ENCODE results near the gene MRPL44.

The MRPL44 gene

GRCh38 chr2:223944166-223944702 lies 13.0 kb upstream of the MRPL44 start:
- peak overlapping the region; percentile 76 for H3K4me3 ChIP-seq (ENCODE audit: low read depth, low read length)
- no peak for TF ChIP-seq CTCF (IDR thresholded peaks at IDR 0.05; ENCODE audit: control insufficient read depth, extremely low read depth, insufficient read depth)
- DNase-seq (ENCODE audit: low read depth) = no peak

DNA sequence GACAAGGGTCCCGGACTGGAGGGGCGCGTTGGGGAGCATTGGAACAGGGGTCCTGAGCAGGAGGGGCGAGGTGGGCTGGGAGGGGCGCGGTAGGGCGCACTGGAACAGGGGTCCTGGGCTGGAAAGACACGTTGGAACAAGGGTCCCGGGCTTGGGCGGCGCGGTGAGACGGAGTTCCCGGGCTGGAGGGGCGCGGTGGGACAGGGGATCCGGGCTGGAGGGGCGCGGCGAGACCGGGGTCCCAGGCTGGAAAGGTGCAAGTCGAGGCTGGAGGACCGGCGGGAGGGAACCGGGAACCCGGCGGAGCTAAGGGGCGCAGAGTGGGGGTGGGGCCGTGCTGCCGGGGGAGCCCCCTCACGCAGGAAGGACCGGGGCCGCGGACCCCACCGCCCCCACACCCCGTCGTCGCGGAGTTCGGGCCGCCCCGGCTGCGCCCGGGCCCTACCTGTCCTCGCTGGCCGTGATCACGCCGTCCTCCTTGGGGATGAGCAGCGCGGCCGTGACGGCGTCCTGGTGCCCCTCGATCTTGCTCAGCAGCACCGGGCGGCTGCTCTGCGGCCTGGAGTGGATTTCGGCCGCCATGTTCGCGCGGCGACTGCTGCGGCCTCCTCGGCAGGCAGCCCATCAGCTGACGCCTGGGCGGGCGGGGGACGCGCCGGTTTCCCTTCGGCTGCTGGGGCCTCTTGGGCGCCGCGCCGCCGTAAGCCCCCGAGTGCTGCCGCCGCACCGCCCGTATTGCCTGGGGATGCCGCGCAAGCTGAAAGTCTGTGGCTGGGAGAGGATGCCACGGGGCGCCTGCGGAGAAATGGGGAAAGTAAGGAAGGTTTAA lies 12.3 kb upstream of the MRPL44 start, which contains the start of gene WDFY1:
Gene WDFY1, minus strand, starts transcription at position 633 of the 829 bp plus-strand sequence. Its CDS starts 51 bp downstream, at position 582.
- no peak for TF ChIP-seq CTCF (IDR thresholded peaks at IDR 0.05; ENCODE audit: control insufficient read depth, extremely low read depth, insufficient read depth)

DNA sequence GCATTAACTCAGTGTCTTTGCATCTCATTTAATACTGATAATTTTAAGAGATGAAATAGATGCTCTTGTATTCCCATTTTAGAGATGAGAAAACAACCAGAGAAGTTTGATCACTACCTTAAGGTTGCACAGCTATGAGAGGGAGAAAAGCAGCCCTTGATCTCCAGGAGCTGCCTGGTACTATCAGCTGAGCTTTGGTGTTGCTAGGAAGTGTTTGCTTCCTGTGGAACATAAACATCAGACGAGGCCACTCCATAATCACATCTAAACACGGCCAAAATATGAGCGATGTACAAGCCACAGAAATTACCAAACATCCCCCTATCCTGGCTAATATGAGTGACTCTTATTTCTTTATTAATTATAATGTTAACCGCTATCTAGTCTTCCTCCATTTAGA lies 11.5 kb upstream of the MRPL44 start:
- DNase-seq (ENCODE audit: low read depth) = no peak
- TF ChIP-seq CTCF (IDR thresholded peaks at IDR 0.05; ENCODE audit: control insufficient read depth, extremely low read depth, insufficient read depth) = no peak
- H3K4me3 ChIP-seq (ENCODE audit: low read depth, low read length) = peak overlapping the region; percentile 76

More for the DNA sequence above, 12.3 kb upstream of the MRPL44 start, which contains the start of gene WDFY1:
- H3K4me3 ChIP-seq (ENCODE audit: low read depth, low read length) = peak within 1 kb of the TSS; percentile 76
- no peak for DNase-seq (ENCODE audit: low read depth)

GRCh38 chr2:223947711-223948205 lies 9.5 kb upstream of the MRPL44 start:
- DNase-seq (ENCODE audit: low read depth) = no peak
- TF ChIP-seq CTCF (IDR thresholded peaks at IDR 0.05; ENCODE audit: control insufficient read depth, extremely low read depth, insufficient read depth) = no peak
- H3K4me3 ChIP-seq (ENCODE audit: low read depth, low read length) = no peak overlapping the region

GRCh38 chr2:223949241-223949840 lies 7.9 kb upstream of the MRPL44 start:
- H3K4me3 ChIP-seq (ENCODE audit: low read depth, low read length) = no peak overlapping the region
- DNase-seq (ENCODE audit: low read depth) = no peak
- TF ChIP-seq CTCF (IDR thresholded peaks at IDR 0.05; ENCODE audit: control insufficient read depth, extremely low read depth, insufficient read depth) = no peak

- DNase-seq (ENCODE audit: low read depth) = no peak
- no peak for TF ChIP-seq CTCF (IDR thresholded peaks at IDR 0.05; ENCODE audit: control insufficient read depth, extremely low read depth, insufficient read depth)
- no peak overlapping the region for H3K4me3 ChIP-seq (ENCODE audit: low read depth, low read length)
Measured at GRCh38 chr2:223950448-223951347, 6.6 kb upstream of the MRPL44 start.
